Activated naive CD4-positive, alpha-beta T cell treated with anti-CD3 and anti-CD28 coated beads, Interleukin-2, amount 10 ng/mL, durations not matched to agents 7 days and 5 days (primary cell): ENCODE data around the gene MVD.

ENCODE experiments used
- CTCF ChIA-PET: fragments of 350-600 bp; sonication (Branson Sonifier 250); formaldehyde crosslinking; loops from one replicate; lab custom pipeline; 2021; ENCODE audit warnings: antibody characterized with exemption; lab: Charles Lee
- DNase-seq: peaks from one replicate; pipeline ENCODE4 v3.0.0-alpha.2; 2020
- H3K27ac Mint-ChIP-seq: one replicate; pipeline ENCODE4 v1.8.0; 2021; ENCODE audit warnings: mild to moderate bottlenecking, moderate library complexity, mixed read lengths
- H3K27me3 Mint-ChIP-seq: one replicate; pipeline ENCODE4 v1.8.0; 2021; ENCODE audit warnings: mild to moderate bottlenecking, mixed read lengths
- H3K36me3 Mint-ChIP-seq: one replicate; pipeline ENCODE4 v1.8.0; 2021; ENCODE audit warnings: mixed read lengths
- H3K4me1 Mint-ChIP-seq: one replicate; pipeline ENCODE4 v1.8.0; 2021; ENCODE audit warnings: mixed read lengths
- H3K4me3 Mint-ChIP-seq: one replicate; pipeline ENCODE4 v1.8.0; 2021; ENCODE audit warnings: mild to moderate bottlenecking, moderate library complexity, mixed read lengths
- H3K9me3 Mint-ChIP-seq: one replicate; pipeline ENCODE4 v1.8.0; 2021; ENCODE audit warnings: mixed read lengths

MVD gene

GRCh38 chr16:88662843-88663606, at the start of gene MVD:
TSS of gene MVD (minus strand) at chr16:88663091. CDS start at chr16:88663080, 11 bp downstream.
- Mint-ChIP-seq H3K27ac (peak within 1 kb of the TSS; percentile 91), H3K36me3 (peaks cover 8% of the 10 kb centered on the region), H3K4me3 (peak within 1 kb of the TSS; percentile 89), H3K4me1 (peaks cover 30% of the 10 kb centered on the region), H3K9me3 (no peaks in the 10 kb centered on the region), H3K27me3 (peaks cover 4% of the 10 kb centered on the region)
- CTCF ChIA-PET = interaction anchor here (1.0 to 1.6 kb wide), 3 partner anchors 11 to 42 kb away, joined by 3 to 5 read pairs (median 4); no protein-coding TSS in a partner anchor
- DNase-seq = peak; percentile 98

- Mint-ChIP-seq H3K36me3 (peaks cover 7% of the 10 kb centered on the region), H3K4me3 (no peak overlapping the region), H3K27ac (no peak overlapping the region), H3K9me3 (no peaks in the 10 kb centered on the region), H3K4me1 (peaks cover 5% of the 10 kb centered on the region), H3K27me3 (no peaks in the 10 kb centered on the region)
- CTCF ChIA-PET = no interaction called here
- no peak for DNase-seq
These were observed 49.6 kb upstream of the MVD start for GRCh38 chr16:88712362-88712979.

- no peak for DNase-seq
- CTCF ChIA-PET = no interaction called here
- no peak overlapping the region for H3K4me3 Mint-ChIP-seq
- peaks cover 2% of the 10 kb centered on the region for H3K36me3 Mint-ChIP-seq
- no peaks in the 10 kb centered on the region for H3K9me3 Mint-ChIP-seq
- H3K27me3 Mint-ChIP-seq = no peaks in the 10 kb centered on the region
- peaks cover 11% of the 10 kb centered on the region for H3K4me1 Mint-ChIP-seq
- H3K27ac Mint-ChIP-seq = no peak overlapping the region
These were observed 49.0 kb upstream of the MVD start for GRCh38 chr16:88711750-88712340.

- Mint-ChIP-seq H3K9me3 (no peaks in the 10 kb centered on the region), H3K4me3 (no peak overlapping the region), H3K27ac (peak overlapping the region; percentile 28), H3K27me3 (no peaks in the 10 kb centered on the region), H3K36me3 (peaks cover under 1% of the 10 kb centered on the region), H3K4me1 (peaks cover 12% of the 10 kb centered on the region)
- no peak for DNase-seq
- CTCF ChIA-PET = interaction anchor here (1.1 kb wide), 1 partner anchor 27 kb away, joined by 4 read pairs; no protein-coding TSS in a partner anchor
These were observed 47.7 kb upstream of the MVD start for GRCh38 chr16:88710556-88710955.

- H3K4me1 Mint-ChIP-seq = peaks cover 33% of the 10 kb centered on the region
- H3K27ac Mint-ChIP-seq = peak overlapping the region; percentile 84
- DNase-seq = no peak
- H3K36me3 Mint-ChIP-seq = peaks cover 28% of the 10 kb centered on the region
- peak overlapping the region; percentile 73 for H3K4me3 Mint-ChIP-seq
- CTCF ChIA-PET = interaction anchor here (1.2 to 1.6 kb wide), 4 partner anchors 20 to 74 kb away, joined by 3 to 5 read pairs (median 4); no protein-coding TSS in a partner anchor
- H3K9me3 Mint-ChIP-seq = no peaks in the 10 kb centered on the region
- no peaks in the 10 kb centered on the region for H3K27me3 Mint-ChIP-seq
These were observed 44.3 kb upstream of the MVD start for GRCh38 chr16:88706965-88707826.

- CTCF ChIA-PET = interaction anchor here (1.3 to 1.6 kb wide), 4 partner anchors 19 to 75 kb away, joined by 3 to 5 read pairs (median 4); no protein-coding TSS in a partner anchor
- peak within 1 kb of the TSS; percentile 94 for H3K4me3 Mint-ChIP-seq
- H3K27ac Mint-ChIP-seq = peak within 1 kb of the TSS; percentile 99
These were observed 43.5 kb upstream of the MVD start, which contains the start of the genes CTU2 and RNF166 for GRCh38 chr16:88706229-88706964. TSS of gene CTU2 (plus strand) at chr16:88706503. CDS start at chr16:88706531, 28 bp downstream. TSS of gene RNF166 (minus strand) at chr16:88706408. CDS start at chr16:88706325, 83 bp downstream.

GRCh38 chr16:88705801-88706228, 42.9 kb upstream of the MVD start:
- DNase-seq = peak; percentile 38
- Mint-ChIP-seq H3K4me1 (peaks cover 37% of the 10 kb centered on the region), H3K4me3 (peak overlapping the region; percentile 94), H3K36me3 (peaks cover 39% of the 10 kb centered on the region), H3K9me3 (no peaks in the 10 kb centered on the region), H3K27me3 (no peaks in the 10 kb centered on the region), H3K27ac (peak overlapping the region; percentile 99)
- CTCF ChIA-PET = interaction anchor here (1.2 to 3.1 kb wide), 3 partner anchors 21 to 31 kb away, joined by 3 to 8 read pairs (median 4); no protein-coding TSS in a partner anchor

More at GRCh38 chr16:88706229-88706964, 43.5 kb upstream of the MVD start, which contains the start of the genes CTU2 and RNF166:
- Mint-ChIP-seq H3K27me3 (no peaks in the 10 kb centered on the region), H3K4me1 (peaks cover 33% of the 10 kb centered on the region), H3K9me3 (no peaks in the 10 kb centered on the region), H3K36me3 (peaks cover 35% of the 10 kb centered on the region)
- peak; percentile 94 for DNase-seq

- Mint-ChIP-seq H3K36me3 (peaks cover 44% of the 10 kb centered on the region), H3K4me3 (peak overlapping the region; percentile 94), H3K9me3 (no peaks in the 10 kb centered on the region), H3K27me3 (no peaks in the 10 kb centered on the region), H3K27ac (peak overlapping the region; percentile 99), H3K4me1 (peaks cover 43% of the 10 kb centered on the region)
- CTCF ChIA-PET = interaction anchor here (0.9 to 3.1 kb wide), 5 partner anchors 20 to 42 kb away, joined by 3 to 8 read pairs (median 4); partner anchors contain the start of gene MVD
- peak; percentile 54 for DNase-seq
These were observed 42.3 kb upstream of the MVD start for GRCh38 chr16:88705076-88705684.

- H3K4me1 Mint-ChIP-seq = peaks cover 52% of the 10 kb centered on the region
- H3K9me3 Mint-ChIP-seq = no peaks in the 10 kb centered on the region
- CTCF ChIA-PET = interaction anchor here (1.1 to 3.1 kb wide), 4 partner anchors 22 to 39 kb away, joined by 3 to 9 read pairs (median 6); no protein-coding TSS in a partner anchor
- peak overlapping the region; percentile 94 for H3K4me3 Mint-ChIP-seq
- no peaks in the 10 kb centered on the region for H3K27me3 Mint-ChIP-seq
- peak overlapping the region; percentile 99 for H3K27ac Mint-ChIP-seq
- peaks cover 52% of the 10 kb centered on the region for H3K36me3 Mint-ChIP-seq
- DNase-seq = peak; percentile 86
These were observed 40.8 kb upstream of the MVD start for GRCh38 chr16:88703486-88704309.

GRCh38 chr16:88702371-88703210, 39.7 kb upstream of the MVD start:
- Mint-ChIP-seq H3K9me3 (no peaks in the 10 kb centered on the region), H3K4me3 (peak overlapping the region; percentile 94), H3K27me3 (no peaks in the 10 kb centered on the region), H3K4me1 (peaks cover 57% of the 10 kb centered on the region), H3K36me3 (peaks cover 61% of the 10 kb centered on the region), H3K27ac (peak overlapping the region; percentile 99)
- CTCF ChIA-PET = interaction anchor here (1.4 to 3.1 kb wide), 4 partner anchors 21 to 35 kb away, joined by 4 to 9 read pairs (median 8); no protein-coding TSS in a partner anchor
- peak; percentile 39 for DNase-seq
